HepG2 (cell line): ENCODE results near the gene BABAM1. TPM values are rescaled to one million over a fixed set of nuclear protein-coding genes. Genes with fewer than 3 reads are reported as not detected.
A peak's percentile ranks its signal among the peaks of the same experiment; 100 is the strongest.

ENCODE experiments used
- AGO1 ChIP-seq: fragments of 200-400 bp; formaldehyde crosslinking; IDR thresholded peaks from 2 replicates; pipeline ENCODE4 v1.6.1; 2017; ENCODE audit warnings: mild to moderate bottlenecking, low read depth, low read length, moderate library complexity; ENCODE audit not compliant: poor library complexity, severe bottlenecking
- CREB1 ChIP-seq, 2 experiments: fragments of 450-650 bp in 1 of 2; IDR thresholded peaks; 2 replicates each; pipeline ENCODE4 v1.6.1; 2016 to 2017; ENCODE audit warnings: control low read depth in 1 of 2, mild to moderate bottlenecking in 1 of 2, missing compliant biosample characterization in 1 of 2, missing genetic modification characterization in 1 of 2
- CSRNP1 ChIP-seq: sonication (generic); formaldehyde crosslinking; IDR thresholded peaks from 2 replicates; pipeline ENCODE4 v1.8.1; 2023; ENCODE audit warnings: mild to moderate bottlenecking, missing genetic modification reagents
- ETV6 ChIP-seq: sonication (generic); formaldehyde crosslinking; conservative IDR thresholded peaks from 2 replicates; pipeline ENCODE4 v1.4.0; 2020; ENCODE audit warnings: missing genetic modification reagents
- EZH2 ChIP-seq: conservative IDR thresholded peaks from 2 replicates; pipeline ENCODE4 v1.6.1; 2012; ENCODE audit warnings: mild to moderate bottlenecking, low read depth, low read length, moderate library complexity
- MAFG ChIP-seq: sonication (generic); formaldehyde crosslinking; IDR thresholded peaks from 2 replicates; pipeline ENCODE4 v1.5.1; 2020; ENCODE audit warnings: mild to moderate bottlenecking, missing genetic modification reagents
- MEIS1 ChIP-seq: sonication (generic); formaldehyde crosslinking; IDR thresholded peaks from 2 replicates; pipeline ENCODE4 v1.9.0; 2021; ENCODE audit warnings: mild to moderate bottlenecking, missing genetic modification reagents, moderate library complexity, borderline replicate concordance
- MXI1 ChIP-seq: IDR thresholded peaks from 3 replicates; pipeline ENCODE4 v1.6.1; 2012; ENCODE audit warnings: low read depth, low read length, inconsistent platforms, borderline replicate concordance
- ONECUT2 ChIP-seq: sonication (generic); formaldehyde crosslinking; IDR thresholded peaks from 2 replicates; pipeline ENCODE4 v1.4.0; 2020; ENCODE audit warnings: missing genetic modification reagents
- RBM22 ChIP-seq: fragments of 200-400 bp; formaldehyde crosslinking; optimal IDR thresholded peaks from 2 replicates; pipeline ENCODE3; 2017; ENCODE audit warnings: mild to moderate bottlenecking, low read length, moderate library complexity
- RFX5 ChIP-seq: IDR thresholded peaks from 2 replicates; pipeline ENCODE4 v1.6.1; 2011; ENCODE audit warnings: low read depth, low read length, improper control_type of control experiment
- SP140L ChIP-seq: sonication (generic); formaldehyde crosslinking; IDR thresholded peaks from 2 replicates; pipeline ENCODE4 v1.4.0; 2020; ENCODE audit warnings: missing genetic modification reagents, borderline replicate concordance
- TEAD3 ChIP-seq: optimal IDR thresholded peaks from 2 replicates; pipeline ENCODE3; 2016; ENCODE audit warnings: borderline replicate concordance
- TFE3 ChIP-seq: IDR thresholded peaks from 2 replicates; pipeline ENCODE4 v1.6.1; 2016
- ZBTB7B ChIP-seq: sonication (generic); formaldehyde crosslinking; IDR thresholded peaks from 2 replicates; pipeline ENCODE4 v1.4.0; 2020; ENCODE audit warnings: missing genetic modification reagents
- ZNF121 ChIP-seq: sonication (generic); formaldehyde crosslinking; IDR thresholded peaks from 2 replicates; pipeline ENCODE4 v1.5.0; 2020; ENCODE audit warnings: mild to moderate bottlenecking, missing genetic modification reagents
- ZNF331 ChIP-seq: sonication (generic); formaldehyde crosslinking; IDR thresholded peaks from 2 replicates; pipeline ENCODE4 v1.4.0; 2020; ENCODE audit warnings: missing genetic modification reagents
- ZNF383 ChIP-seq: sonication (generic); formaldehyde crosslinking; IDR thresholded peaks from 2 replicates; pipeline ENCODE4 v1.4.0; 2020; ENCODE audit warnings: missing genetic modification reagents, mild to moderate bottlenecking, borderline replicate concordance
- ZNF557 ChIP-seq: sonication (generic); formaldehyde crosslinking; IDR thresholded peaks from 2 replicates; pipeline ENCODE4 v1.4.0; 2020; ENCODE audit warnings: missing genetic modification reagents
- polyA plus RNA-seq, 8 experiments: library from polyadenylated mRNA; depleted of rRNA in 3 of 8; stranded (reverse) in 7 of 8; unstranded in 1 of 8; fragments of >200 nt; fragmentation: Illumina TruSeq in 4 of 8; extraction: Trizol in 4 of 8; gene quantifications; 2 replicates each; pipeline versions ENCODE4 v1.2.1 to v1.2.3, GENCODE V29; 2011 to 2016; ENCODE audit warnings: low read depth in 4 of 8, missing spikeins in 1 of 8, mixed read lengths in 1 of 8; ENCODE audit not compliant: insufficient read depth in 1 of 8
- total RNA-seq, 5 experiments: library from RNA; depleted of rRNA; stranded (reverse); fragments of >200 nt; fragmentation: Illumina TruSeq; extraction: Trizol; gene quantifications; 2 replicates each; pipeline ENCODE4 v1.2.3, GENCODE V29; 2016; ENCODE audit warnings: low read depth in 1 of 5
- TF ChIP-seq, protein P1 (sequence below): sonication (generic); formaldehyde crosslinking; IDR thresholded peaks from 2 replicates; pipeline ENCODE4 v1.5.0; 2020; ENCODE audit warnings: mild to moderate bottlenecking, missing genetic modification reagents
- TF ChIP-seq, protein P2 (sequence below): fragments of 450-650 bp; IDR thresholded peaks from 2 replicates; pipeline ENCODE4 v1.6.1; 2017

Gene BABAM1
- total and polyA plus RNA-seq, 2 of the 13 experiments (the other 11 are each of a cell fraction or from before 2014, with no cell fraction given): 70.0 to 82.0 TPM

DNA sequence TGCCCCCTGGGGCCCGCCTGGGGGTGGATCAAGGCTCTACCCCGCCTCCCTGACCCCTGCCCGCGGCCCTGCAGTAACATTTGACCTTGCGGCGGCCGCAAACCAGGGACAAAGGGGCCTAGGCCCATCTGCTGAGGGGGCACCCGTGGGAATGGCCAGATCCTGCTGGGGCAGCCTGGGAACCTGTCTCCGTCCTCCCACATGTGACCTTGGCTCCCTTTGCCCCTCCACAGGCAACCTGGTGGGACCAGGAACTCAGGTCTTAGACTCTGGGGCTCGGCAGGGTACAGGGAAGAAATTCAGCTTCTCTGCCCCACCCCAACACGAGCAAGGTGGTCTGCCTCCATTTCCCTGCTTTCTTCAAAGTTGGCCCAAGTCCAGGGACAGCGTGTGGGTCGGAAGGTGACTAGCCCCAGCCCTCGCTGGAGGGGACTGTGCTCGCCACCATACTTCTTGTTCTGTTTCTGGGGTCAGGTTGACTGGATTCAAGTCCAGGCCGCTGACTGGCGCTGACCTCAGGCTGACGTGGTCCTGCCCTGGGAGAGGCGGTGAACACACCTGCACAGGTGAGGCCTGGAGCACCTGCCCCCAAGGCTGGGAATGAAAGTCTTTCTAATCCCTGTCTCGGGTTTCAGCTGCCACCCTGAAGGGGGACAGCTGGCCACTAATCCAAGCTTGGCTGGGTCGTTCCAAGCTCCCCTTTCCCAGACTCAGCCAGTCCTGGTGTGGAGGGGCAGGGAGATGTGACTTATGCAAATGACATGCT, 19.0 kb upstream of the BABAM1 start (continued):
- TF ChIP-seq, protein P1, sequence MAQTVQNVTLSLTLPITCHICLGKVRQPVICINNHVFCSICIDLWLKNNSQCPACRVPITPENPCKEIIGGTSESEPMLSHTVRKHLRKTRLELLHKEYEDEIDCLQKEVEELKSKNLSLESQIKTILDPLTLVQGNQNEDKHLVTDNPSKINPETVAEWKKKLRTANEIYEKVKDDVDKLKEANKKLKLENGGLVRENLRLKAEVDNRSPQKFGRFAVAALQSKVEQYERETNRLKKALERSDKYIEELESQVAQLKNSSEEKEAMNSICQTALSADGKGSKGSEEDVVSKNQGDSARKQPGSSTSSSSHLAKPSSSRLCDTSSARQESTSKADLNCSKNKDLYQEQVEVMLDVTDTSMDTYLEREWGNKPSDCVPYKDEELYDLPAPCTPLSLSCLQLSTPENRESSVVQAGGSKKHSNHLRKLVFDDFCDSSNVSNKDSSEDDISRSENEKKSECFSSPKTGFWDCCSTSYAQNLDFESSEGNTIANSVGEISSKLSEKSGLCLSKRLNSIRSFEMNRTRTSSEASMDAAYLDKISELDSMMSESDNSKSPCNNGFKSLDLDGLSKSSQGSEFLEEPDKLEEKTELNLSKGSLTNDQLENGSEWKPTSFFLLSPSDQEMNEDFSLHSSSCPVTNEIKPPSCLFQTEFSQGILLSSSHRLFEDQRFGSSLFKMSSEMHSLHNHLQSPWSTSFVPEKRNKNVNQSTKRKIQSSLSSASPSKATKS (CRISPR knock-in tag): no peak
- TF ChIP-seq, protein P2, sequence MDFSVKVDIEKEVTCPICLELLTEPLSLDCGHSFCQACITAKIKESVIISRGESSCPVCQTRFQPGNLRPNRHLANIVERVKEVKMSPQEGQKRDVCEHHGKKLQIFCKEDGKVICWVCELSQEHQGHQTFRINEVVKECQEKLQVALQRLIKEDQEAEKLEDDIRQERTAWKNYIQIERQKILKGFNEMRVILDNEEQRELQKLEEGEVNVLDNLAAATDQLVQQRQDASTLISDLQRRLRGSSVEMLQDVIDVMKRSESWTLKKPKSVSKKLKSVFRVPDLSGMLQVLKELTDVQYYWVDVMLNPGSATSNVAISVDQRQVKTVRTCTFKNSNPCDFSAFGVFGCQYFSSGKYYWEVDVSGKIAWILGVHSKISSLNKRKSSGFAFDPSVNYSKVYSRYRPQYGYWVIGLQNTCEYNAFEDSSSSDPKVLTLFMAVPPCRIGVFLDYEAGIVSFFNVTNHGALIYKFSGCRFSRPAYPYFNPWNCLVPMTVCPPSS: no peak
- TF ChIP-seq ZNF557 (CRISPR knock-in tag) (no peak), SP140L (CRISPR knock-in tag) (no peak), MXI1 (no peak; the same call in 2 of the 3 replicates), ETV6 (CRISPR knock-in tag) (peak; percentile 71; the same call in 1 of the 2 replicates), CSRNP1 (CRISPR knock-in tag) (peak; percentile 50; the same call in 1 of the 2 replicates), CREB1 (IDR thresholded peaks at IDR 0.05) (no peak), CREB1 (CRISPR knock-in tag; IDR thresholded peaks at IDR 0.05) (peak; percentile 31; the same call in 1 of the 2 replicates), TFE3 (CRISPR knock-in tag) (peak; percentile 69; the same call in 1 of the 2 replicates), EZH2 (no peak), RFX5 (no peak), ONECUT2 (peak; percentile 72; the same call in 1 of the 2 replicates), ZNF121 (CRISPR knock-in tag) (peak; percentile 79), MEIS1 (CRISPR knock-in tag) (0 out of 2 replicates have a peak, but pooled peaks have one; percentile 80), RBM22 (no peak), MAFG (CRISPR knock-in tag) (no peak), ZBTB7B (CRISPR knock-in tag) (peak; percentile 100), ZNF331 (peak; percentile 95), ZNF383 (no peak), AGO1 (no peak), TEAD3 (CRISPR knock-in tag) (peak; percentile 47)
